GM12875 (cell line): ENCODE data around the gene CELF1.

Experiments used
- H3K4me3 ChIP-seq: one replicate; pipeline ENCODE4 v1.5.1; 2011; ENCODE audit warnings: low read depth, low read length, control low read depth
- TF ChIP-seq, protein P1 (sequence below): IDR thresholded peaks from 2 replicates; pipeline ENCODE4 v1.5.1; 2011; ENCODE audit warnings: low read depth, mild to moderate bottlenecking, control low read depth, inconsistent platforms, low read length, moderate library complexity, borderline replicate concordance; ENCODE audit not compliant: insufficient read depth

Gene CELF1

DNA sequence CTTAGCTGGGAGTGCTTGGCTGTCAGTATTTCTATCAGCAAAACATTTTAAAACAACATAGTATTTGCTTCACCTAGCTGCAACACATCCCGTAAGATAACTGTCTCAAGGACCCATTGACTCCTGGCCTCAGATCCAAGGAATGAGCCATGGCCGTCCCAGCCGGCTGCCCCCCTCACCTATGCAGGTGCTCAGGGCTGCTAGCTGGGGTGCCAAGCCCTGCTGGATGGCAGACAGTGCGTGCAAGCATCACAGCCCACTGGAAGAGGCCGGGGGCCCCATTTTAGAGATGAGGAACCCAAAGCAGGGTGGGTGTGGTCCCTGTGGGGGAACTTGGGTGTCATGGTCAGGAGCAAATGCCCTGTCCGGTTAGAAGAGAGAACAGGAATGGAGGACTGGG, 135.2 kb downstream of the CELF1 start:
- H3K4me3 ChIP-seq, result no peak overlapping the region
- TF ChIP-seq, protein P1, sequence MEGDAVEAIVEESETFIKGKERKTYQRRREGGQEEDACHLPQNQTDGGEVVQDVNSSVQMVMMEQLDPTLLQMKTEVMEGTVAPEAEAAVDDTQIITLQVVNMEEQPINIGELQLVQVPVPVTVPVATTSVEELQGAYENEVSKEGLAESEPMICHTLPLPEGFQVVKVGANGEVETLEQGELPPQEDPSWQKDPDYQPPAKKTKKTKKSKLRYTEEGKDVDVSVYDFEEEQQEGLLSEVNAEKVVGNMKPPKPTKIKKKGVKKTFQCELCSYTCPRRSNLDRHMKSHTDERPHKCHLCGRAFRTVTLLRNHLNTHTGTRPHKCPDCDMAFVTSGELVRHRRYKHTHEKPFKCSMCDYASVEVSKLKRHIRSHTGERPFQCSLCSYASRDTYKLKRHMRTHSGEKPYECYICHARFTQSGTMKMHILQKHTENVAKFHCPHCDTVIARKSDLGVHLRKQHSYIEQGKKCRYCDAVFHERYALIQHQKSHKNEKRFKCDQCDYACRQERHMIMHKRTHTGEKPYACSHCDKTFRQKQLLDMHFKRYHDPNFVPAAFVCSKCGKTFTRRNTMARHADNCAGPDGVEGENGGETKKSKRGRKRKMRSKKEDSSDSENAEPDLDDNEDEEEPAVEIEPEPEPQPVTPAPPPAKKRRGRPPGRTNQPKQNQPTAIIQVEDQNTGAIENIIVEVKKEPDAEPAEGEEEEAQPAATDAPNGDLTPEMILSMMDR, result no peak

DNA sequence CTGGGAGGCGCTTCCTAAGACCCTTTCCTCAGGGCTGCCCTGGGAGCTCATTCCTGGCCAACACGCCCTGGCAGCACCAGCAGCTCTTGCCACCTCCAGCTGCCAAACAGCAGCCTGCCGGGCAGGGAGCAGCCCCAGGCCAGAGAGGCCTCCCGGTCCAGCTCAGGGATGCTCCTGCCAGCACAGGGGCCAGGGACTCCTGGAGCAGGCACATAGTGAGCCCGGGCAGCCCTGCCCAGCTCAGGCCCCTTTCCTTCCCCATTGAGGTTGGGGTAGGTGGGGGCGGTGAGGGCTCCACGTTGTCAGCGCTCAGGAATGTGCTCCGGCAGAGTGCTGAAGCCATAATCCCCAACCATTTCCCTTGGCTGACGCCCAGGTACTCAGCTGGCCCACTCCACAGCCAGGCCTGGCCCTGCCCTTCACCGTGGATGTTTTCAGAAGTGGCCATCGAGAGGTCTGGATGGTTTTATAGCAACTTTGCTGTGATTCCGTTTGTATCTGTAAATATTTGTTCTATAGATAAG, 136.9 kb downstream of the CELF1 start:
- TF ChIP-seq, protein P1, result no peak
- H3K4me3 ChIP-seq, result no peak overlapping the region
